Measurements from ENCODE around the gene SH2D4B. TPM values are rescaled to one million over a fixed set of nuclear protein-coding genes. Genes with fewer than 3 reads are reported as not detected.
"Not testable (repeated sequence)": the region's sequence is repeated elsewhere in the genome, so short reads cannot be mapped to it uniquely, and the experiment has no call there.

SH2D4B gene
- total RNA-seq, 1 experiment from 2014 or later: 0.07 TPM

- Histone ChIP-seq H3K56ac (ENCODE audit: insufficient read length, low read depth, low read length) (no peak overlapping the region), H3K27ac (ENCODE audit: insufficient read length, low read depth, low read length) (no peak overlapping the region), H3T11ph (ENCODE audit: low read length) (no peak overlapping the region), H3K27me3 (ENCODE audit: insufficient read depth, low read length) (no peaks in the 10 kb centered on the region), H2BK120ac (ENCODE audit: low read depth, low read length, poor library complexity, severe bottlenecking) (no peak overlapping the region), H3K23ac (ENCODE audit: insufficient read length, low read depth, low read length) (no peak overlapping the region), H4K8ac (replicated peaks; ENCODE audit: insufficient read length, low read depth, low read length) (no peak overlapping the region), H2BK5ac (ENCODE audit: insufficient read length, low read length) (no peak overlapping the region), H3K4me2 (ENCODE audit: insufficient read depth, insufficient read length, low read length) (no peak overlapping the region), H3K79me2 (ENCODE audit: insufficient read depth, low read length) (no peaks in the 10 kb centered on the region), H4K5ac (ENCODE audit: insufficient read length, low read depth, low read length) (no peak overlapping the region), H2AFZ (ENCODE audit: low read length) (no peak overlapping the region), H3K14ac (ENCODE audit: insufficient read depth, low read length) (no peak overlapping the region), H4K20me1 (ENCODE audit: control insufficient read depth, insufficient read depth, insufficient read length) (peaks cover 2% of the 10 kb centered on the region), H3K79me1 (ENCODE audit: insufficient read depth, low read depth, low read length, poor library complexity, severe bottlenecking) (no peaks in the 10 kb centered on the region), H3K23me2 (ENCODE audit: insufficient read length, low read depth, low read length, poor library complexity, severe bottlenecking) (no peaks in the 10 kb centered on the region), H2BK12ac (ENCODE audit: insufficient read length, low read depth, low read length) (no peak overlapping the region), H3K4me1 (ENCODE audit: insufficient read depth, low read length) (no peaks in the 10 kb centered on the region), H3K9me3 (ENCODE audit: control insufficient read depth, low read depth, low read length) (no peaks in the 10 kb centered on the region), H2AK5ac (ENCODE audit: insufficient read length, low read length) (no peak overlapping the region), H3K18ac (ENCODE audit: insufficient read length, low read depth, low read length) (no peak overlapping the region), H2BK20ac (ENCODE audit: low read depth, low read length, poor library complexity, severe bottlenecking) (no peak overlapping the region), H3K9ac (ENCODE audit: extremely low read depth, insufficient read length, low read length) (no peak overlapping the region), H2BK15ac (ENCODE audit: low read depth, low read length) (no peak overlapping the region), H4K91ac (ENCODE audit: insufficient read length, low read depth, low read length) (no peak overlapping the region), H3K4ac (ENCODE audit: low read depth, low read length) (no peak overlapping the region)
- DNase-seq: no peak
- TF ChIP-seq, protein P1, sequence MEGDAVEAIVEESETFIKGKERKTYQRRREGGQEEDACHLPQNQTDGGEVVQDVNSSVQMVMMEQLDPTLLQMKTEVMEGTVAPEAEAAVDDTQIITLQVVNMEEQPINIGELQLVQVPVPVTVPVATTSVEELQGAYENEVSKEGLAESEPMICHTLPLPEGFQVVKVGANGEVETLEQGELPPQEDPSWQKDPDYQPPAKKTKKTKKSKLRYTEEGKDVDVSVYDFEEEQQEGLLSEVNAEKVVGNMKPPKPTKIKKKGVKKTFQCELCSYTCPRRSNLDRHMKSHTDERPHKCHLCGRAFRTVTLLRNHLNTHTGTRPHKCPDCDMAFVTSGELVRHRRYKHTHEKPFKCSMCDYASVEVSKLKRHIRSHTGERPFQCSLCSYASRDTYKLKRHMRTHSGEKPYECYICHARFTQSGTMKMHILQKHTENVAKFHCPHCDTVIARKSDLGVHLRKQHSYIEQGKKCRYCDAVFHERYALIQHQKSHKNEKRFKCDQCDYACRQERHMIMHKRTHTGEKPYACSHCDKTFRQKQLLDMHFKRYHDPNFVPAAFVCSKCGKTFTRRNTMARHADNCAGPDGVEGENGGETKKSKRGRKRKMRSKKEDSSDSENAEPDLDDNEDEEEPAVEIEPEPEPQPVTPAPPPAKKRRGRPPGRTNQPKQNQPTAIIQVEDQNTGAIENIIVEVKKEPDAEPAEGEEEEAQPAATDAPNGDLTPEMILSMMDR (conservative IDR thresholded peaks at IDR 0.05): no peak
- no peaks in the 10 kb centered on the region; a peak in 1 of 7 replicates for H3K36me3 Mint-ChIP-seq (ENCODE audit: insufficient read depth in 1 of 3, low read depth in 3 of 3)
- no CpG with 5 or more reads among the region's 19 CpGs for WGBS (ENCODE audit: extremely low coverage, insufficient read length, low lambda C conversion rate)
- no peaks in the 10 kb centered on the region; a peak in 1 of 5 replicates for H3K9me3 Mint-ChIP-seq
- peaks cover 11% of the 10 kb centered on the region for H3K27me3 Mint-ChIP-seq (ENCODE audit: low read depth)
- peaks cover 0 to 5% of the 10 kb centered on the region in 2 experiments; a peak in 1 of 4 replicates for H3K4me1 Mint-ChIP-seq
- no peak overlapping the region for H3K27ac Mint-ChIP-seq
- no peak overlapping the region for H3K4me3 Mint-ChIP-seq
These were observed 5.1 kb downstream of the SH2D4B start for GRCh38 chr10:80542652-80543318.

DNA sequence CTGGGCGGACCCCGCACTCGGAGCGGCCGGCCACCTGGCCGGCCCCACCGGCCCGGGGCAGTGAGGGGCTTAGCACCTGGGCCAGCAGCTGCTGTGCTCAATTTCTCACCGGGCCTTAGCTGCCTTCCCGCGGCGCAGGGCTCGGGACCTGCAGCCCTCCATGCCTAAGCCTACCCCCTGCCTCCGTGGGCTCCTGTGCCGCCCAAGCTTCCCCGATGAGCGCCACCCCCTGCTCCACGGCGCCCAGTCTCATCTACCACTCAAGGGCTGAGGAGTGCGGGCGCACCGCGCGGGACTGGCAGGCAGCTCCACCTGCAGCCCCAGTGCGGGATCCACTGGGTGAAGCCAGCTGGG, 5.6 kb downstream of the SH2D4B start:
- H3K4me2 ChIP-seq (ENCODE audit: insufficient read depth, insufficient read length, low read length); H3K9me3 ChIP-seq (ENCODE audit: control insufficient read depth, low read depth, low read length); H3K4me3 Mint-ChIP-seq; H2BK5ac ChIP-seq (ENCODE audit: insufficient read length, low read length); H3K4me1 Mint-ChIP-seq; H2AFZ ChIP-seq (ENCODE audit: low read length); H3K4me1 ChIP-seq (ENCODE audit: insufficient read depth, low read length); H4K91ac ChIP-seq (ENCODE audit: insufficient read length, low read depth, low read length); H3K18ac ChIP-seq (ENCODE audit: insufficient read length, low read depth, low read length); H2AK5ac ChIP-seq (ENCODE audit: insufficient read length, low read length); H4K20me1 ChIP-seq (ENCODE audit: control insufficient read depth, insufficient read depth, insufficient read length); H3K56ac ChIP-seq (ENCODE audit: insufficient read length, low read depth, low read length); H3K27me3 Mint-ChIP-seq (ENCODE audit: low read depth); H3K14ac ChIP-seq (ENCODE audit: insufficient read depth, low read length); H2BK12ac ChIP-seq (ENCODE audit: insufficient read length, low read depth, low read length); H2BK20ac ChIP-seq (ENCODE audit: low read depth, low read length, poor library complexity, severe bottlenecking); H3T11ph ChIP-seq (ENCODE audit: low read length); H4K5ac ChIP-seq (ENCODE audit: insufficient read length, low read depth, low read length); H3K23me2 ChIP-seq (ENCODE audit: insufficient read length, low read depth, low read length, poor library complexity, severe bottlenecking); H2BK120ac ChIP-seq (ENCODE audit: low read depth, low read length, poor library complexity, severe bottlenecking); H3K27me3 ChIP-seq (ENCODE audit: insufficient read depth, low read length); DNase-seq; H3K27ac ChIP-seq (ENCODE audit: insufficient read length, low read depth, low read length); H3K9me3 Mint-ChIP-seq; H3K79me1 ChIP-seq (ENCODE audit: insufficient read depth, low read depth, low read length, poor library complexity, severe bottlenecking); H3K9ac ChIP-seq (ENCODE audit: extremely low read depth, insufficient read length, low read length); H3K23ac ChIP-seq (ENCODE audit: insufficient read length, low read depth, low read length); H2BK15ac ChIP-seq (ENCODE audit: low read depth, low read length); H4K8ac ChIP-seq (replicated peaks; ENCODE audit: insufficient read length, low read depth, low read length); H3K79me2 ChIP-seq (ENCODE audit: insufficient read depth, low read length); H3K27ac Mint-ChIP-seq; H3K36me3 Mint-ChIP-seq (ENCODE audit: insufficient read depth in 1 of 3, low read depth in 3 of 3); H3K4ac ChIP-seq (ENCODE audit: low read depth, low read length): not testable (repeated sequence)
- WGBS (ENCODE audit: extremely low coverage, insufficient read length, low lambda C conversion rate): no CpG with 5 or more reads among the region's 25 CpGs
